A204.1 (cell line): Measurements from ENCODE around the gene EPHA8.

ENCODE experiments used
- FAIRE-seq: peaks from 2 replicates; lab custom pipeline; 2012; peaks lifted over from hg19 to GRCh38; lab: Jason Lieb, UNC

Gene EPHA8

DNA sequence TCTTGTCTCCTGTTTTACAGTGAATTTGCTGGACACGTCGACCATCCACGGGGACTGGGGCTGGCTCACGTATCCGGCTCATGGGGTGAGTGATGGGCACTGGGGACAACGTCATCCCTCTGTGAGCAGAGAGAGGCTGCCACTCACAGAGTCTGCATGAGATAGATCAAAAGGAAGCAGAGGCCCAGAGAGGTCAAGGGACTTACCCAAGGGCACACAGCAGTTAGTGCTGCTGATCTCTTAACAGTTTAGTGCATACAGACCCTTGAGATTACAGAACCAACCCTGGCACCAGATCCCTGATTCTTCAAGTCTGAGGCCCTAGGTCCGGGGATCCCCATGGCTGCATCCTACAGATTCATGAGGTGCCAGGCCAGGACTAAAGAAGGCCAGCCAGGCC is 6.0 kb downstream of the EPHA8 start:
- FAIRE-seq: no peak

- FAIRE-seq: no peak
Measured at GRCh38 chr1:22570140-22570909, 7.0 kb downstream of the EPHA8 start.

DNA sequence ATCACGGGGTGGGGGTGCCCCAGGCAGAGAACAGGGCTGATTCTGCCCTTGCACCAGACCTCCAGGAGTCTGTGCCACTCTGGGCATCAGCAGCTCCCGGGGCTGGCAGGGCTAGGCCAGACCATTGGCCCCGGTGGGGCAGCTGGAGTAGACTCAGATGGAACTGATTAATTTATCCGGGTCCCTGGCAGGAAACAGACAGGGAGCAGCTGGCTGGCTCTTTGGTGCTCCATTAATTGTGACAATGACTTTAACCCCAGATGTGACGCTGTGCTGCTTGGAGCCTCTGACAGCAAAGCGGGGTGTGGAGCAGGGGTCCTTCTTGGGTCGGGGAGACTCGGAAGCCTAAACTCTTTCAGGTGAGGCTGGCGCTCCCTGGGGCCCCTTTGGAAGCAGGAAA is 9.5 kb downstream of the EPHA8 start:
- no peak for FAIRE-seq

DNA sequence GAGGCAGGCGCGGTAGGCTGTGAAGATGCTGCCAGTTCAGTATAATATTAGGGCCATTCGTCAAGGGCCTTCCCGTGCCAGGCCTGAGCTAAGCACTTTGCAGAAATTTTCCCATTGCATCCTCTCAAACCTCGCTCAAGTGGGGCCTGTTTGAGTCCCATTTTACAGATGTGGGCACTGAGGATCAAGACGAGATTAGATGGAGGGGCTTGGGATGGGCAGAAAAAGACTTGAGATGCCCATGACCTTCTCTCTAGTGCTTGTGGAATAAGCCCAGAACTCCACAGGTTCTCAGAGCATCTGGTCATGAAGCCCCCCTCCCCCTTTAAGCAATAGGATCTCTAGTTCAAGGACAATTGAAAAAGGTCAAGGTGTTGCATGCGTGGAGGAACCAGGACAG is 9.9 kb downstream of the EPHA8 start:
- FAIRE-seq: no peak

DNA sequence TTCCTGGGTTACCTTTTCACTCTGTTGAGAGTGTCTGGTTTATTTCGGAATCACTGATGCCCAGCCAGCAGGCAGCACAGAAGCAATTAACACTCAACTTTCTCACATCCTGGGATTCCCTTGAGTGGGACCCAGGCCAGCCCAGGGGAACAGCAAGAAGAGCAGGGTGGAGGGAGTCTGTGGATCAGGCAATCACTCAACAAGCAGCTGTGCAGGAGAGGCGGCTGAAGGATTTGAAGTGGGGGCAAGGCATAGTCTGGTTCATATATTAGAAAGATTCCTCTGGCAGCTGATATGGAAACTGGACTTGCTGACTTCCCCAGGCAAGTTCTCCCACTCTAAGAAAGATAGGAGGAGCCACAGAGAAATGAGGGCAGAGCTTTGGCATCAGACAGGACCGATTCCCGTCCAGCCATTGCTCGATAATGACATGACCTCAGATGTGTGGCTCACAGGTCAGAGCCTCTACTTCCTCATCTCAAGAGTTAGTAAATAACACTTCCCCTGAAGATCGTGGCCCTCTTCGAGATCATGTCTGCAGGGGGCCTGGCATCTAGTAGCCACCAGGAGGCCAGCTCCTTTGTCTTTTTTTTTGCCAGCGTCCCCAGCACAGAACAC is 12.4 kb downstream of the EPHA8 start:
- FAIRE-seq: no peak

- FAIRE-seq: no peak
Measured at GRCh38 chr1:22576150-22576544, 12.9 kb downstream of the EPHA8 start.

DNA sequence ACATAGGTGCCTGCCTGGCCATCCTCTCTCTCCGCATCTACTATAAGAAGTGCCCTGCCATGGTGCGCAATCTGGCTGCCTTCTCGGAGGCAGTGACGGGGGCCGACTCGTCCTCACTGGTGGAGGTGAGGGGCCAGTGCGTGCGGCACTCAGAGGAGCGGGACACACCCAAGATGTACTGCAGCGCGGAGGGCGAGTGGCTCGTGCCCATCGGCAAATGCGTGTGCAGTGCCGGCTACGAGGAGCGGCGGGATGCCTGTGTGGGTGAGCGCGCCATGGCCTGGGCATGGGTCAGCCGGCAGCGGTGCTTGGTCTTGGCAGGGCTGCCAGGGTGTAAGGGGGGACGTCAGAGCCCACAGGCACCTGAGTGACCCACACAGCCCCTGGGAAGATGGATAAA is 13.3 kb downstream of the EPHA8 start:
- FAIRE-seq: no peak

GRCh38 chr1:22578732-22579361 is 15.6 kb downstream of the EPHA8 start:
- no peak for FAIRE-seq

DNA sequence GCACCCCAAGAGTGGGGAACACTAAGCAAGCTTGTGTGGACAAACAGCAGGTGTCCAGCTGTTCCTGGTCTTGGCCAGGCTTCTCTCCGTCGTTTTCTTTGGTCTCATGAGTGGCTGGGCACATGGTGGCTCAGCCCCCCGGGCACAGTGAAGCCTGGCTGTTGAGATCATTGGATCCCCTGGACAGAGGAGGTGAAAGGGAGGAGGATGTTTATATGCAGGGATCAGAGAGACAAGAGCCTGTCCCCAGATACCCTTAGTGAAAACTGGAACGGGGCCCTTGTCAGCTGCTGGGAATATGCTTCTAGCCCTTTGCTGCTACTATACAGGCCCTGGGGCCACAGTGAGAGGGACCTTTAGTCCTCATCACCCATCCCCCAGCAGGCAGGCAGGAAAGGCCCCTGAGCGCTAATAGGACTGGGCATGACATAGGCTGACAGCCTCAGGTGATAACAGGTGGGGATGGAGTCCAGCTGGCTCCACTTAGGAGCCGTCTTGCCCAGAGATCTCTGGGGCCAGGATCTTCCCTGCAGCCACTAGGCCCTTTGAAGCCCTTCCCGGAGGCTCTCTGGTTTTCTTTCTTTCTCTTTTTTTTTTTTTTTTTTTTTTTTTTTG is 16.4 kb downstream of the EPHA8 start:
- FAIRE-seq: no peak

DNA sequence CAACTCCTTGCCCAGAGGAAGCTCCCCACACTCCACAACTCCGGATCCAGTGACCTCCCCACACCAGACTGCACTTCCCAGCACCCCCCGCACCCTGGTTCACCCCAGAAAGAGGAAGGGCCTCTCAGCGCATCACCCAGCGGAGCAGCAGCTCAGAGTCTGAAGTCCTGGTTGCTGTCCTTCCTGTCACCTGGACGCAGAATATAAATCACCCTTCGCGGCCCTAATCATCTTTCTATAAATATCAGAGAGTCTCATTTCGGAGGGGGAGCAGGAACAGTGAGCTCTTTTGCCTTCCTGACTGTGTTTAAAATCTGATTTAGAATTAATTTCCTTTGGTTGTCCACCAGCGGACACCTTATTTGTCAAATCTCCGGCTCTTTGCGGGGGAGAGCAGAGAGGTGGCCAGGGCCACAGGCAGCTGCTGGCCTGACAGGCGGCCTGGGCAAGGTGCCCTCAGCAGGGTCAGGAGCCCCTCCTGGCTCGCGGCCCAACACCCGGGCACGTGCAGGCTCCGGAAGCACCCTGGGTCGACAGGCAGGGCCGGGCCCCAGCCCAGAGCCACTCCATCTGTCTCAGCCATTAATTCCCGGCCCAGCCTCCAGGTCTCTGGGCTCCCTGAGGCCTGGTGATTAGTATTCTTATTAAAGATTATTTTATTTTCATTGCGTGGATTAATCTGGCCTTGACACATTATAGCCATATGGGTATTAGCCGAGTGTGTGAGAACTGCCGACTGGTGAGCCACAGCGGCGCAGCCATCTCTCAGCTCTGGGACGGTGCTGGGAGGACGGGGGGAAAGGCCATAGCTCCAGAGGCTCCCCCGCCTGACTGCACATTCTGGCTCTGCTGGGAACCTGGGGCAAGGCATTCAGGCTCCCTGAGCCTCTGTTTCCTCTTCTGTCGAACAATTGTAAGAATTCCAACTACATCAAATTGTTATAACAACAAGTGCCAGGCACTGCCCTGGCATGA is 19.7 kb downstream of the EPHA8 start:
- FAIRE-seq: no peak

GRCh38 chr1:22584001-22584562 is 20.8 kb downstream of the EPHA8 start:
- no peak for FAIRE-seq

- no peak for FAIRE-seq
Measured at GRCh38 chr1:22584970-22585369, 21.7 kb downstream of the EPHA8 start.

- no peak for FAIRE-seq
Measured at GRCh38 chr1:22585471-22585870, 22.2 kb downstream of the EPHA8 start.

DNA sequence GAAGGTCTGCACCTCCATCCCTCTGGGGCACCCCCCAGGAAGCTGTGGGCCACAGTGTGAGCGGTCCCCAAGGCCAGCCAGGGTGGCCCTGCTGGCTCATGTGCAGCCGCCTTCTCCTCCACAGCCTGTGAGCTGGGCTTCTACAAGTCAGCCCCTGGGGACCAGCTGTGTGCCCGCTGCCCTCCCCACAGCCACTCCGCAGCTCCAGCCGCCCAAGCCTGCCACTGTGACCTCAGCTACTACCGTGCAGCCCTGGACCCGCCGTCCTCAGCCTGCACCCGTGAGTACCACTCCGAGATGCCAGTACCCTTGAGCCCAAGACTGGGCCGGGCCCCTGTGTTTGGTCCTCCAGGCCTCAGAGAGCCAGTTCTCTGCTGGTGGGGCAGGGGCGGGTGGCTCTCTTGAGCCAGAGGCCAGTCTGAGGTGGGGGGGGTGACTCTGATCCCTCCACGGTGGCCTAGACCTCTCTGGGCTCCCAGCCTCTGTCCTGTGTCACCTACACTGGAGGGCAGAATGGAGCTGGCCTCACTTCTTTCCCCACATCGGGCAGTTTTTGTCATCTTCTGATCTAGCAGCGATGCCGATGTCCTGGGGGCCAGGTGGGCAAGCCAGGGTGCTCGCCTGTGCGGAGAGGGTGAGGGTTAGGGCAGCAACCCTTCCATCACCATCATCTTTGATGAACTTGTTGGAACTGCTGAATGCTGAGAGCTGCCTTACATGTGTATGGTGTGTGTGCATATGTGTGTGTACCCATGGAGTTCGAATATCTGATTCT is 23.3 kb downstream of the EPHA8 start:
- no peak for FAIRE-seq

GRCh38 chr1:22587247-22587646 is 24.0 kb downstream of the EPHA8 start:
- FAIRE-seq: no peak

GRCh38 chr1:22588899-22589422 is 25.7 kb downstream of the EPHA8 start:
- no peak for FAIRE-seq

DNA sequence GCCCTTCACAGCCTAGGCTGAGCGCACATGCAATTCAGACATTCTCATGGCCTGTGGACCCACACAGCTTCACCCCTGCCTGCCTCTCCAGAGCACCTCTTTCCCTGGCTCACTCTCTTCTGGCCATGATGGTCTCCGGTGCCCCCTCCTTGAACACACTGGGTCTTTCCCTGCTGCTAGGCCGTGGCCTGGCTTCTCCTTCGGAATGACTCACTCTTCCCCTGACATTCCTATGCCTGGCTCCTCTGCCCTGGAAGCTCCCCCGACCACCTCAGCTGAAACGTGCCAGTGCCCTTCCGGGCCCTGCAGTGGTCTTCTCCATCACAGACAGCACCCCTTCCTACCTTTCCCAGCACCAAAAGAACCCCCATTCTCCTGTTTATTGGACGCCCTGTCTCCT is 28.3 kb downstream of the EPHA8 start:
- no peak for FAIRE-seq

DNA sequence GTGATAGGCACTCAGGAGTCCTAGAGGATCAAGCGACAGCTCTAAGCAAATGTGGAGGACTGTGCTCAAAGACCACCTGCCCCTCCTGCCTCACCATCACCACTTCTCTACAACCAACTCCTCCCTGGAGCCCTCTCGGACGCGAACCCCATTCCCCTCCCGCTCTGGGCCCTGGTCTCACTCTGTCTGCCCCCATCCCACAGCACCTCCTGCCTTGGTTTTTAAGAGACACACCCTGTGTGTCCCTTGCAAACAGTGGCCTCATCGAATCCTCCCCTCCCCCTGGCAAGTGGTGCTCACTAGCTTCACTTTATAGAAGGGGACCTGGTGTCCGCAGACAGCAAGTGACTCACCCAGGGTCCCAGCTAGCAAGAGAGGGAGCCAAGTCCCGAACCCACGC is 28.8 kb downstream of the EPHA8 start:
- FAIRE-seq: no peak

- no peak for FAIRE-seq
Measured at GRCh38 chr1:22592919-22593790, 29.9 kb downstream of the EPHA8 start.

- FAIRE-seq: no peak
Measured at GRCh38 chr1:22594396-22594795, 31.1 kb downstream of the EPHA8 start.
